ENCODE data around the gene DDX43.
"Not testable (repeated sequence)": the region's sequence is repeated elsewhere in the genome, so short reads cannot be mapped to it uniquely, and the experiment has no call there.

DDX43 gene

DNA sequence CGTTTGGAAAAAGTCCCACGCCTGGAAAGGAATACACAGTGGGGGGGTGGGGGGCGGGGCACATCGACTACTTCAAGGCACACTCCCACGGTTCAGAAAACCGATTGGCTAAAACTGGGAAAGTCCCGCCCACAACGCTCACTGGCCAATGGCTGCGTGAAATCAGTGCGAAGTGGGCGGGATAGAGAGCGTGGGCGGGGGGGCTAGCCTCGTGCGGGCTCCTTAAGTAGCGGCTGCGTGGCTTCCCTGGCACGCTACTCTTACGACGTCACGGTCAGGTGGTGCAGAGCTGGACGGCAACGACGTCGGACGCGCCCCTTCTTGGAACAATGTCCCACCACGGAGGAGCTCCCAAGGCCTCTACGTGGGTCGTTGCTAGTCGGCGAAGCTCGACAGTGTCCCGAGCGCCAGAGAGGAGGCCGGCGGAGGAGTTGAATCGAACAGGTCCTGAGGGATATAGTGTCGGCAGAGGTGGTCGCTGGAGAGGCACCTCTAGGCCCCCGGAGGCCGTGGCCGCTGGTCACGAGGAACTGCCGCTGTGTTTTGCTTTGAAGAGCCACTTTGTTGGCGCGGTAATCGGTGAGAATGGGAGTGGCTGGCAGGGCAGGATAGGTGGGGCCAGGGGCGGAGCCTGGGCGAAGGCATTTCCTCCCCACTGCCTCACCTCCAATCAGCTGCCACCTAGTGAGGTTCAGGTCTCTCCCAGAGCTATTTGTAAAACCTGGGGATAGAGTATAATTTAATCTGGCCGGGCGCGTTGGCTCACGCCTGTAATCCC, at the start of gene DDX43:
Gene DDX43 (plus strand): TSS at position 252 of the 778 bp plus-strand sequence. CDS start 78 bp downstream, at position 330.
- peak; percentile 92 to 94 for DNase-seq

DNA sequence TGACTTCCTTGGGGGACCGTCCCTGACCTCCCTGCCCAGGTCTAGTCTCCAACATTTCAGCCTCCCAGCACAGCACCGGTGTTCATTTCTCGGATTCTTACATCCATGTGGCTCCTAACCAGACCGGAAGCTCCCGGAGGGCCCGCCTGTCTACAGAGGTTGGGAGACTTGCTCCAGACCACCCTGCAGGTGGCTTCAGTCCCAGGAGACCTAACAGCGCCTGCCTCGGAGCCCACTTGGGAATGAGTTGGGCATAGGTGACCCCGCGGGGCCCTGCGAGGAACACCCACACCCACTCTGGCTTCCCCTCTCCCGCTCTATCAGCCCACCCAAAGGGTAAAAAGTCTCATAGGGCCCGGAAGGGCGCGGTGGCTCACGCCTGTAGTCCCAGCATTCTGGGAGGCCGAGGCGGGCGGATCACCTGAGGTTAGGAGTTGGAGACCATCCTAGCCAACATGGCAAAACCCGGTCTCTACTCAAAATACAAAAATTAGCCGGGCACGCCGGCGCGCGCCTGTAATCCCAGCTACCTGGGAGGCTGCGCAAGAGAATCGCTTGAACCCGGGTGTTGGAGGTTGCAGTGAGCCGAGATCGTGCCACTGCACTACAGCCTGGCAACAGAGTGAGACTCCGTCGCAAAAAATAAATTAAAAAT, 46.0 kb upstream of the DDX43 start:
- no peak for DNase-seq

DNA sequence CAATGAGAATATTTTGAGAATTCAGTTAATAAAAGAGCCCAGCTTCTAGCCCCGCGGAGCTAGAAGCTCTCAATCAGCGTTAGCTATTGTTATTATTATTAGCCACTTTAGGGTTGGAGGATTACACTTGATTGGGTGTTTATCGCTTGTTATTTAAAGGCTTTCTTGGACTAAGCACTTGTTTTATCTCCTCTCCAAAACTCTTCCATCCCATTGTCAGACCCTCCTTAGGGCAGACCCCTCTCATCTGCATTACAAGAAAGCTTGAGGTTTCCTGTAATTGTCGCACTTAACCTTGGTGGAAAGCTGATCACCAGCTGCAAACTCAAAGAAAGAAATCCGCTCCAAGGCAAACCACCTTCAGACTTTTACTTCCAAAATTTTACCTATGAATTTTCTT, 45.3 kb upstream of the DDX43 start:
- DNase-seq, result no peak

DNA sequence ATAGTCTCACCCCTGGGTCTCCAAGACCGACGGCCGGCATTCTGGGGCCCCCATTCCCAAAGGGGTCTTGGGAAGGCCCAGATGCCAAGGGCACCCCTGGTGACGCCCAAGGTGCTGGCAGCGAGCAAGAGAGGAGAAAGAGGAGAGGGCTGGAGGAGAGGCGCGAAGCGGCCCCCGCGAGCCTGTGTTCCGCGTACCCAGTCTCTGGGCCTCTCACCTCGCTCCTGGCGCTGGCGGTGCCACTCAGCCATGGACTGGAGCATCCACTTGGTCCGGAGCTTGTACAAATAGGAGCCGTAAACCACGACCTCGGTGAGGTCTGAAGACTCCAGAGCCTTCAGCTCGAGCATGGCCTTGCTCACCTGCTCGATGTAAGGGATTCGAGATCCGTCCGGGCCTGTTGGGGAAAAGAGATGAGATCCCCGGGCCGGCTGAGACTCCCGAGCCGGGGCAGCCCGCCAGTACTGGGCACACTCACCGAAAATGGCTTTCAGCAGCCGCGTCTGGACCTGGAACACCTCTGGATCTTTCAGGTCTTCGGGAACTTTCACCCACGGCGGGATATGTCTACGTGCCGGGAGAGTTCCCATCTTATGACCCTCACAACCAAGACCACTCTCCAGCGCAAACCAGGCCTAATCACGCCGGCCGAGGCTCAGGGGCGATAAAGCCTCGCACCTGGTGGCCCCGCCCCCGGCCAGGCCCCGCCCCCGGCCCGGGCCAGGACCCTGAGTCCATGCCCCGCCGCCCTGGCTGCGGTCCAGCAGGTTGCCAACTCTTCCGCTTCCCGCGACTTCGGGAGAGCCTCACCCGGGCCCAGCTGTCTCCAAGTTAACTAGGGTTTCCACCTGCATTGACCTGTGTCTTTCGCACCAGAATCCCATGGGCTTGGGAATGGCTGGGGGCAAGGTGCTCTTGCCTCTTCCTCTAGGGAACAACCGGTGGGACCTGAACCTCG, 40.7 kb upstream of the DDX43 start, which contains the start of gene DPPA5:
Gene DPPA5 (minus strand): TSS at position 641 of the 958 bp plus-strand sequence. CDS start 51 bp downstream, at position 590.
- no peak for DNase-seq

DNA sequence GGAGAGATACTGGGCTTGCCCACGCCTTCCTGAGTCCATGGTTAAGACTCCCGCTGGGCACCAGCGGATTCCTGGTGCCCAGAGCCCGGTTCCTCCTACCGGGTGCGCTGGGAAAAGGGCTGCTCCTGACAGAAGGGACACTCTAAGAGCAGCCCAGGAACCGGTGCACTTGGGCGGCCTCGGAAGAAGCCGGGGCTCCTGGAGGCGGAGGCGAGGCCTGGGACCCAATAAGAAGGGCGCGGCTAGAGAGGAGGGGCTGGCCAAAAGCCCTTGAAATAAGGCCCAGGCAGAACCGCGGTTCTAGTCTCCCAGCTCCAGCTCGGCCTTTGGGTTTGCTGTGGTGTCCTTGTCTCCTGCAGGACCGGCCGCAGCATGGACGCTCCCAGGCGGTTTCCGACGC, 32.3 kb upstream of the DDX43 start, which contains the start of gene KHDC3L:
Gene KHDC3L (plus strand): TSS at position 301 of the 400 bp plus-strand sequence. CDS start 72 bp downstream, at position 373.
- DNase-seq, result no peak

DNA sequence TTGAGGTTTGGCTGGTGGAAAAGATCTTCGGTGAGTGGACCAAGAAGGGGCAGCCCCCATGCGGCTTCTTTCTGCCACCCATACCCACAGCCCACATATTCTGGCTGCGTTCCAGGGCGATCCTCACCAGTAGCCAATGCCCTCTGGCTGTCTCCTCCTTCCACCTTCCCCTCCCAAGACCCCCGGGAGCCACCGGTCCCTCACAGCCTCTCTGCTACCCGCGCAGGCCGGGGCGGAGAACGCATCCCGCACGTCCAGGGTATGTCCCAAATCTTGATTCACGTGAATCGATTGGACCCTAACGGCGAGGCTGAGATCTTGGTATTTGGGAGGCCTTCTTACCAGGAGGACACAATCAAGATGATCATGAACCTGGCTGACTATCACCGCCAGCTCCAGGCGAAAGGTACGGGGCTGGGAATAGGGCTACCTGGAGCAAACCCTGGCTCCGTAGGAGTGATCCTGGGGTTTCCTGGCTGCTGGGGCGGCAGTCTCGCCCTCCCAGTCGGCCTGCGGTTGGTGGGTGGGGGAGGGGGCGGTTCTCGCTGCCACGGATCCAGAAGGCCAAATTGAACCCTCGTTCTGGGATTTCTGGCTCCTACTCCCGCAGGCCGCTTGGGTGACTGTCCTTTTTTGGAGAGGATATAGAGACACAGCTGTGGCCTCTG, 31.6 kb upstream of the DDX43 start:
- DNase-seq, result no peak

DNA sequence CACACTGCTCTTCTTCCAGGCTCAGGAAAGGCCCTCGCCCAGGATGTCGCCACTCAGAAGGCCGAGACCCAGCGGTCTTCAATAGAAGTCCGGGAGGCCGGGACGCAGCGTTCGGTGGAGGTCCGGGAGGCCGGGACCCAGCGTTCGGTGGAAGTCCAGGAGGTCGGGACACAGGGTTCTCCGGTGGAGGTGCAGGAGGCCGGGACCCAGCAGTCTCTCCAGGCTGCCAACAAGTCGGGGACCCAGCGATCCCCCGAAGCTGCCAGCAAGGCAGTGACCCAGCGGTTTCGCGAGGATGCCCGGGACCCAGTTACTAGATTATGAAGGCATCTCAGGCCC, 31.1 kb upstream of the DDX43 start:
- DNase-seq, result no peak

DNA sequence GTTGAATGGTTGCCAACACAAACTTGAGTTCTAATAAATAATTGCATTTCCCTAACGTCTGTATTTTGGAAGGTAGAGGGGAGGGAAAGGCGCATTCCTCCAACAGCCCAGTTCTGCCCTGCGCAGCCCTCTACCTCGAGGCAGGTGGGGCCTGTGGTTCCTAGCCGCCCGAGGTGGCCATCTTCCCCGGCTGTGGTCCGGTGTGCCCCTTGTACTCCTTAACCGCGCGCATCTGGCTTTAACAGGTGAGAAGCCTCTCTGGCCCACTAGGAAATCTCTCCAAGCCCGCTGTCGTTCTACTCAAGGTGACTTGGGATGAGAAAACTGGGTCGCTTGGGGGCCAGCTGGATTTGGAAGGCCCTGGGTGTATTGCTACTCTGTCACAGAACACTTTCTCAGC, 30.5 kb upstream of the DDX43 start:
- no peak for DNase-seq

DNA sequence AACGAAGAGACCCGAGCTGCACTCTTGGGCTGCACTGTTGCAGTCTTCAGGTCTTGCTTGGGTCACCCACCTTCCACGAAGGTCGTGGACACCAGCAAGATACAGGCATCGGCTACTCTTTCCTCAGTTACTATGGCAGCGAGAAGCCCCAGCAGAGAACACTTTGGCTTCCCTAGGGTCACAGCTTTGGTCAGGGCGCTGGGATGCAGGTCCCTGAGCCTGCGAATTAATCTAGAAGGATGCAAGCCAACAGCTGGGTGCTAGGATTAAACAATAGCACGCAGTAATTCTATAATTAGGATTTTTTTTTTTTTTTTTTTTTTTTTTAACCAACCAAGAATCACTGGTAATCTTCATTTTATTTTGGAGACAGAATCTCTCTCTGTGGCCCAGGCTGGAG, 30.1 kb upstream of the DDX43 start:
- no peak for DNase-seq

DNA sequence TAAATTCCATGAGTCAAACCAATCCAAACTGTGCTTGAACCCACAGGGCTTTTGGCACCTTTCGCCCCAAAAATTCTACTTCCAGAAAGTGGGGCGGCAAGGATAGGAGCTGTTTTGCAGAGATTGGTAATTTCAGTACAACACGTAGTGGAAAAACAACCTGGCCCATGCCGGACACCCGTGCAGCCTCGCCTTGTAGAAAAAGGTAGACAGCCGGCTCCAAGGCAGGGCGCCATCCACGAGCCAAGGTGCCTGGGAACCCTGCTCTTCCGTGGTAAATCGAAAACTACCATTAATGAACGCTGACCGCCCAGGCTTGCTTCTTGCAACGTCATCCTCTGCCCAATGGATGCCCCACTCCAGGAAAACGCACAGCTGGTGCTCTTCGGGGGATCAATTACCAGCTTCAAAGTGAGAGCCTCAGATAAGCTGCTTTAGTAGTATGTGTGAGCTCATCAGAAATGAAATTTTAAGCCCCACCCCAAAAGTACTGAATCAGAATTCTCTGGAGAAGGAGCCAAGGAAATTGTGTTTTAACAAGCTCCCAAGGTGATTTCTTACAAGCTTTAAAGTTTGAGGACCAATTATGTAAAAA, 26.8 kb upstream of the DDX43 start:
- DNase-seq, result no peak

DNA sequence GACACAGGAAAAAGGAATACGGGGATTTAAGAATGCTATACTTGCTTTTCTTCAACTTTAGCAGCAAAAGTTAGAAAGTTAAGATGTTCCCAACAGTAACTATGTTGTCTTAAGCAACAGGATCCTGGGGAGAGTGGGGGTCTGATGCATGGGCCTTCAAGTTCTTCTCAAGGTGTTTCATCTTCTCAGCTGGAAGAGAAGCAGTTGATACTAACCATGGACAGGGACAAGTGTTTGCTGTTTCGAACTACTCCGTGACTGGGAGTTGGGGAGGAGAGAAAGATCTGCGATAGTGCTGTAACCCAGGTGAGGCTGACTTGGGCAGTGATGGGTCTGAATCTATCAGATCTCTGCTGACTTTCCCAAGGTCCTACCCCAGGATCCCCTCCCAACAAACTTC, 26.0 kb upstream of the DDX43 start:
- DNase-seq, result no peak

DNA sequence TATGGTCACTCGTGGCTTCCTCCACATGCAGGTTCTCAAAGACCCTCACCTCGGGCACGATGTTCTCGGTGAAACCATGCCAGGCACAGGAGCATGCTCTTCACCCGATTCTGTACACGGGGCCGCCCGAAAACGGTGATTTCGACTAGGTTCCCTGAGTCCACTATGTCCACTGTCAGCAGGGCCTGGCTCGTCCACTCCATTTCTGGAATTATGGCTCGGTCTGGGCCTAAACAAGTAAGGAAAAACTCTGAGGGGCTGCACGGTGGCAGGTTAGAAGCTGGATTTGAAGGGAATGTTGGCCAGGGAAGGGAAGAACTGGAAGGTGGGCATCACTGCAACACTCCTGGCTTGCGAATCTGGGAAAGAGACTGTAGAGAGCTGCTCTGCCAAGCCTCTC, 25.5 kb upstream of the DDX43 start:
- DNase-seq, result no peak

DNA sequence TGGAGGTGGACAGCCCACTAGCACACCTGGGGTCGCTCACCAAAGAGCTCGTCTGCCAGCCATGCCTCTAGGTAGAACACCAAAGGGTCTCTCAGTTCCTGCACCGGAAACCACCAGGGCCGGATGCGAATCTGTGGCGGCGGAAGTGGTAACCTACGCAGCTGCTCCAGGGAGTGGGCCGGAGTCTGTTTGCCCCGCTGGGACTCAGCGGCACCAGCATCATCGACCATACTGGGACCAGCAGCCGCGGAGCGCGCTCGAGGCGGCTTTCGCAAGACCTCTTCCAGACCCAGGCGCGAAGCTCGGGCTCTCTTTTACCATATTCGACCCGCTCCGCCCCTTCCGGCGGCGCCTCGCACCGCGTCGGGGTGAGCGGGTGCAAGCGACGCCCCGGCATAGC, 25.1 kb upstream of the DDX43 start, which contains the start of gene OOEP:
Gene OOEP (minus strand): TSS at position 335 of the 400 bp plus-strand sequence. CDS start 105 bp downstream, at position 230.
- DNase-seq, result no peak

DNA sequence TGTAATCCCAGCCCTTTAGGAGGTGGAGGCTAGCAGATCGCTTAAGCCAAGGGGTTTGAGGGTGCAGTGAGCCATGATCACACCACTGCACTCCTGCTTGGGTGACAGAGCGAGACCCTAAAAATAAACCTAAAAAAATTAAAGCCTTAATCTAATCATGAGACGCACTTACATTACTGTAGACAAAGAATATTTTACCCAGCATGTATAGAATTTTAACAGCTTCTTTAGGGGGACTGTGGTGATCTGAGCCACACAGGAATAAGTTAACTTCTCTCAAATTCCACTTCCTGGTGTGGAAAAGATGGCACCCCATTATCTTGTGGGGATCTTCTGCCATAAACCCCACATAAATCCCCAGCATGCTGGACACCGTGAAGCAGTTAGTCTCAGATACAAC, 22.6 kb upstream of the DDX43 start:
- DNase-seq, result no peak

DNA sequence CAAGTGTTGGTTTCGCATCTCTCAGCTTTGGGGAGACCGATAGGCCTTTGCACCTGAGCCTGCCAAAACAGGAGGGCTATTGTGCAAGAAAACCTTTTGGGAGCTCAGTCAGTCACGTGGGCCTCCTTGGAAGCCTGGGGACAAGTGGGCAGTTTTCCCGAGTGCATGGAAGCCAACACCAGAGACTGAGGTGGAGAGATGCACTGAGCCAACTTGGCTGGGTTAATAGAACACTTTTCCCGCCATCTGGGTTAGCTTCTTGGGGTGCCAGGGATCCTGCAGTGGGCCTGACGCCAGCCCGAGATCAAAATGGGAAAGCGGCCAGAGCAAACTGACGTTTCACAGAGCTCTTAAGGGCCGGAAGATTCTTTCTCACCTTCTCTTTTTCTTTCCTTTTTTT, 22.1 kb upstream of the DDX43 start:
- DNase-seq, result no peak

DNA sequence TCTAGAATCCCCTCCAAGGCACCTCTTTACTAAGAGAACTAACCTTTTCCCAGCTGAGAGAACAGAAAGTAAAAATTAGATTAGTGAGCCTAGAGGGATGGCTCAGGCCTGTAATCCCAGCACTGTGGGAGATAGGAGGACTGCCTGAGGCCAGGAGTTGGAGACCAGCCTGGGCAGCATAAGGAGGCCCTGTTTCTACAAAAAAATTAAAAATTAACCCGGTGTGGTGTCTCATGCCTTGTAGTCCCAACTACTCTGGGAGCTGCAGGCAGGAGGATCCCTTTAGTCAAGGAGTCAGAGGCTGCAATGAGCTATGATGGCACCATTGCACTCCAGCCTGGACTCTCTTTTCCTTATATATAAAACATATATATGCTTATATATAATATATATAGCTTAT, 19.4 kb upstream of the DDX43 start:
- DNase-seq, result no peak

DNA sequence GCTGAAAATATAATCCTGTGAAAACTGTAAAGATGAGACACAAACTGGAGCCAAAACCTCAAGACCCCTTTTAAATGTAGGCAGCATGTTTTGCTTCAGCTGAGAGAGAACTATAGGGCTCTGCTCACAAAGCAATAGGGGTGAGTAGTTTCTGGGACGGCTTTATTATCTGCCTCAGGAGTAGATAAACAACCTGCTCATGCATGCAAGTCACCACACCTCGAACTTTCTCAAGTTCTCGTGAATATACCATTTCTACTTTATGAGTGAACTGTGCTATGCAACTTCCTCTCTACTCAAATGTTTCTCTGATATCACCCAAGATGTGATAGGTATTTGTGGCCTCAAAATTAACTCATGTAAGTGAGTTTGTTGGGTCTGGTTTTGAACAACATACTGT, 17.4 kb upstream of the DDX43 start:
- DNase-seq, result no peak

DNA sequence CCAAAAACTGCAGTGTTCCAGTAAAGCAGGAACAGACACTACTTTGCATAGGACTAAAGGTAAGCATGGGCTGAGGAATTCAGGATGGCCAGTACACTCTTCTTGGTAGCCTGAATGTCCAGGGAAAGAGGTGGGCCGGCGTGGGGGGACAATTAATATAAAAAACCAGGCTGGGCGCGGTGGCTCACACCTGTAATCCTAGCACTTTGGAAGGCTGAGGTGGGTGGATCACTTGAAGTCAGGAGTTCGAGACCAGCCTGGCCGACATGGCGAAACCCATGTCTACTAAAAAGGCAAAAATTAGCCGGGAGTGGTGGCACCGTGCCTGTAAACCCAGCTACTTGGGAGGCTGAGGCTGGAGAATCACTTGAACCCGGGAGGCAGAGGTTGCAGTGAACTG, 13.1 kb upstream of the DDX43 start:
- not testable (repeated sequence) for DNase-seq

DNA sequence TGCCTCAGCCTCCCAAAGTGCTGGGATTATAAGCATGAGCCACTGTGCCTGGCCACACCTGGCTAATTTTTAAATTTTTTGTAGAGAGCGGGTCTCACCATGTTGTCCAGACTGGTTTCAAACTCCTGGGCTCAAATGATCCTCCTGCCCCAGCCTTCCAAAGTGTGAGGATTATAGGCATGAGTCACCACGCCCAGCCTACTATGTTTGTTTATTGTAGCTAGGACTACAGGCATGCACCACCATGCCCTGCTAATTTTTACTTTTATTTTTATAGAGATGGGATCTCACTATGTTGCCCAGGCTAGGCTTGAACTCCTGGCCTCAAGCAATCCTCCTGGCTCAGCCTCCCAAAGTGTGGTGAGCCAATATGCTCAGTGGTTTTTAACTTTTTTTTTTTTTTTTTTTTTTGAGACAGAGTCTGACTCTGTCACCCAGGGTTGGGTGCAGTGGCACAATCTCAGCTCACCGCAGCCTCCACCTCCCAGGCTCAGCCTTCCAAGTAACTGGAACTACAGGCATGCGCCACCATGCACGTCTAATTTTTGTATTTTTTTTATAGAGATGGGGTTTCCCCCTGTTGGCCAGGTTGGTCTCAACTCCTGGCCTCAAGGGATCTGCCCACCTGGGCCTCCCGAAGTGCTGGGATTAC, 12.0 kb upstream of the DDX43 start:
- DNase-seq, result no peak

DNA sequence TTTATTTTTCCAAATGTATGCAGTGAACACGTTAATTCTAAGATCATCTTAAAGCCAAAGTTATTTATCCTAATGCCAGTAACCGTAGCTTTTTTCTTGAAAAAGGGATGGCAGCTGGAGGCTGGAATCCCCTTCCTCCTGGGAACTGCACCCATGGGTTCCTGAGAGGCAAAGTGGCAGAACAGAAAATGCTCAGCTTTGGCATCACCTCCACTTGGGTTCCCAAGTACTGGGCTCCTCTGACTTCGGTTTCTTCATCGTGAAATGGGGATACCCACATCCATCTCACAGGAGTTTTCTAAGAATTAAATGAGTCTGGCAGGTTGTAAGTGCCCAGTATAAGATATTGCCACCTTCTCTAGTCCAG, 6.2 kb upstream of the DDX43 start:
- no peak for DNase-seq

DNA sequence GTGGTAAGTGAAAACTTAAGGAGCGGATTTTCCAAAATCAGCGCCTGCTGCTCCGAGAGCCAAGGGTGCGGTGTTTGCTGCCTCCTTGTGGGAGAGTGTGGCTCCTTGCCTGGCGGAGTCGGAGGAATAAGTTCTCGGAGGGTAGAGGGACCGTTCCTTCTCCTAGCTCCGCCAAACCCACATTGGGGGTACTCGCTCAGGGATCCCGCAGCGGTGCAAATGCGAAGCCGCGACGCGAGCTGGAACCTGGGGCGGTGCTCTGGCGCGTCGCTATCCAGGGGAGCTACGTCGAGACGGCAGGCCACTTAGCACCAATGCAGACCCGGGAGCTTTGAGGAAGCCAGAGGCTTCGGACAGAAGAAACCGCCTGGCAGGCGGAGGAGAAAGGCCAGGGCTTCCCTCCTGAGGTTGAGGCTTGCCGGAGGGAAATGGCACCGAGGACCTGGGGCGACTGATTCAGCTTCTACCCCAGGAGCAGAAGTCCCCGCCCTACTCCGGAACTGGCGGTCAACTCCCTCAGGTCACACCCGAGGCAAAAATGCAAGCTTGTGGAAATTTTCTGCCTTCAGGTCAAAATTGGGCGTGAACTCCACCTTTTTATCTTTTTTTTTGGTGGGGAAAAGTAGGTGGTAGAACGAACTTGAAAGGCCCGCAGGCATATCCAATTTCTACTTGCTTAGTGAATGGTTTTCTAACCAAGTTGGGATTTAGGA, 5.7 kb upstream of the DDX43 start:
- DNase-seq, result peak; percentile 54 to 69
